Erythroblast (primary cell): Measurements from ENCODE around the gene REN.

Experiments
- GATA1 ChIP-seq: IDR thresholded peaks from 2 replicates; pipeline ENCODE4 v1.6.1; 2011; ENCODE audit warnings: low read depth, mild to moderate bottlenecking, control low read depth, low read length, moderate library complexity
- POLR2A ChIP-seq: IDR thresholded peaks from 2 replicates; pipeline ENCODE4 v1.6.1; 2011; ENCODE audit warnings: mild to moderate bottlenecking, low read length

GRCh38 chr1:204181116-204181515, 15.0 kb upstream of the REN start:
- TF ChIP-seq POLR2A (no peak), GATA1 (no peak)
